MM.1S (cell line): ENCODE measurements around the gene PPFIA2.

ENCODE experiments used
- DNase-seq: peaks from one replicate; pipeline ENCODE4 v3.0.0-alpha.2; 2015
- H2AFZ ChIP-seq: fragments of 300-600 bp; sonication (generic); 2 replicates; pipeline ENCODE4 v1.6.0; 2016; ENCODE audit warnings: antibody characterized with exemption, low read length
- H3F3A ChIP-seq: fragments of 300-600 bp; sonication (generic); 2 replicates; pipeline ENCODE4 v1.6.1; 2016; ENCODE audit warnings: mild to moderate bottlenecking, antibody characterized with exemption, low read length, moderate library complexity, mixed read lengths; ENCODE audit not compliant: insufficient read depth
- H3K27ac ChIP-seq: fragments of 300-600 bp; sonication (generic); 2 replicates; pipeline ENCODE4 v1.5.1; 2016; ENCODE audit warnings: mild to moderate bottlenecking, low read length
- H3K27me3 ChIP-seq: fragments of 300-600 bp; sonication (generic); replicated peaks from 2 replicates; pipeline ENCODE4 v1.6.0; 2016; ENCODE audit warnings: low read length; ENCODE audit not compliant: insufficient read depth
- H3K36me3 ChIP-seq: fragments of 300-600 bp; sonication (generic); replicated peaks from 2 replicates; pipeline ENCODE4 v1.6.1; 2016; ENCODE audit warnings: mild to moderate bottlenecking, low read length, mixed read lengths; ENCODE audit not compliant: insufficient read depth
- H3K4me1 ChIP-seq: fragments of 300-600 bp; sonication (generic); 2 replicates; pipeline ENCODE4 v1.6.1; 2016; ENCODE audit warnings: low read length, mixed read lengths
- H3K4me2 ChIP-seq: fragments of 300-600 bp; sonication (generic); 2 replicates; pipeline ENCODE4 v1.6.0; 2016; ENCODE audit warnings: low read depth, low read length
- H3K4me3 ChIP-seq: fragments of 300-600 bp; sonication (generic); 2 replicates; pipeline ENCODE4 v1.5.1; 2016; ENCODE audit warnings: low read length, mixed read lengths
- H3K79me2 ChIP-seq: fragments of 300-600 bp; sonication (generic); 2 replicates; pipeline ENCODE4 v1.6.1; 2016; ENCODE audit warnings: mixed run types, low read length, mixed read lengths
- H3K9ac ChIP-seq: fragments of 300-600 bp; sonication (generic); 2 replicates; pipeline ENCODE4 v1.6.1; 2016; ENCODE audit warnings: low read length, mixed read lengths
- H3K9me2 ChIP-seq: fragments of 300-600 bp; sonication (generic); replicated peaks from 2 replicates; pipeline ENCODE4 v1.6.1; 2016; ENCODE audit warnings: mild to moderate bottlenecking, low read length, mixed read lengths; ENCODE audit not compliant: insufficient read depth
- H3K9me3 ChIP-seq: fragments of 300-600 bp; sonication (generic); replicated peaks from 2 replicates; pipeline ENCODE4 v1.6.1; 2016; ENCODE audit warnings: mild to moderate bottlenecking, low read length, mixed read lengths; ENCODE audit not compliant: insufficient read depth
- H4K20me1 ChIP-seq: fragments of 300-600 bp; sonication (generic); 2 replicates; pipeline ENCODE4 v1.6.1; 2016; ENCODE audit warnings: mild to moderate bottlenecking, low read length, moderate library complexity, mixed read lengths; ENCODE audit not compliant: insufficient read depth
- EZH2 ChIP-seq: fragments of 300-600 bp; sonication (generic); optimal IDR thresholded peaks from 2 replicates; pipeline ENCODE3; 2017; ENCODE audit warnings: low read depth, mild to moderate bottlenecking, antibody characterized with exemption, low read length, mixed read lengths
- EZH2phosphoT487 ChIP-seq: fragments of 300-600 bp; sonication (generic); IDR thresholded peaks from 2 replicates; pipeline ENCODE4 v1.6.1; 2018; ENCODE audit warnings: antibody characterized with exemption, low read length
- TF ChIP-seq, protein P1 (sequence below): fragments of 300-600 bp; sonication (generic); IDR thresholded peaks from 2 replicates; pipeline ENCODE4 v1.5.1; 2016; ENCODE audit warnings: antibody characterized with exemption, low read length, mixed read lengths

The PPFIA2 gene

DNA sequence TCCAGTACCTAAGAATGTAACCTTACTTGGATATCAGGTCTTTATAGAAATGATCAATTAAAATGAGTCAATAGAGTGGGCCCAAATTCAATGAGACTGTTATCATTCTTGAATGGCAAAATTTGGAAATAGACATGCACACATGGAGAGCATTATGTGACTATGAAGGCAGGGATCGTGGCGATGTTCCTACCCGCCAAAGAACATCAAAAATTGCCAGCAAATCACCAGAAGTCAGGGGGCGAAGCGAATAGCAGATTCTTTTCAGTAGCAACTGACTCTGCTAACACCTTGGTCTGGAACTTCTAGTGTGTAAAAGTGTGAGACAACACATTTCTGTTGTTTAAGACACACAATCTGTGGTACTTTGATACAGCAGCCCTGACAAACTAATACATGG lies 488.8 kb downstream of the PPFIA2 start:
- H2AFZ ChIP-seq = no peak overlapping the region
- no peak overlapping the region for H3K9ac ChIP-seq
- H3F3A ChIP-seq = no peaks in the 10 kb centered on the region
- no peaks in the 10 kb centered on the region for H3K79me2 ChIP-seq
- no peak overlapping the region for H3K4me2 ChIP-seq
- no peaks in the 10 kb centered on the region for H3K9me3 ChIP-seq
- H3K27me3 ChIP-seq = no peaks in the 10 kb centered on the region
- H3K4me3 ChIP-seq = no peak overlapping the region
- H3K4me1 ChIP-seq = no peaks in the 10 kb centered on the region
- no peak for DNase-seq
- no peaks in the 10 kb centered on the region for H3K36me3 ChIP-seq
- TF ChIP-seq EZH2 = no peak
- TF ChIP-seq, protein P1, sequence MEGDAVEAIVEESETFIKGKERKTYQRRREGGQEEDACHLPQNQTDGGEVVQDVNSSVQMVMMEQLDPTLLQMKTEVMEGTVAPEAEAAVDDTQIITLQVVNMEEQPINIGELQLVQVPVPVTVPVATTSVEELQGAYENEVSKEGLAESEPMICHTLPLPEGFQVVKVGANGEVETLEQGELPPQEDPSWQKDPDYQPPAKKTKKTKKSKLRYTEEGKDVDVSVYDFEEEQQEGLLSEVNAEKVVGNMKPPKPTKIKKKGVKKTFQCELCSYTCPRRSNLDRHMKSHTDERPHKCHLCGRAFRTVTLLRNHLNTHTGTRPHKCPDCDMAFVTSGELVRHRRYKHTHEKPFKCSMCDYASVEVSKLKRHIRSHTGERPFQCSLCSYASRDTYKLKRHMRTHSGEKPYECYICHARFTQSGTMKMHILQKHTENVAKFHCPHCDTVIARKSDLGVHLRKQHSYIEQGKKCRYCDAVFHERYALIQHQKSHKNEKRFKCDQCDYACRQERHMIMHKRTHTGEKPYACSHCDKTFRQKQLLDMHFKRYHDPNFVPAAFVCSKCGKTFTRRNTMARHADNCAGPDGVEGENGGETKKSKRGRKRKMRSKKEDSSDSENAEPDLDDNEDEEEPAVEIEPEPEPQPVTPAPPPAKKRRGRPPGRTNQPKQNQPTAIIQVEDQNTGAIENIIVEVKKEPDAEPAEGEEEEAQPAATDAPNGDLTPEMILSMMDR = no peak
- no peak for TF ChIP-seq EZH2phosphoT487
- no peak overlapping the region for H3K27ac ChIP-seq
- H4K20me1 ChIP-seq = no peaks in the 10 kb centered on the region
- no peaks in the 10 kb centered on the region for H3K9me2 ChIP-seq

DNA sequence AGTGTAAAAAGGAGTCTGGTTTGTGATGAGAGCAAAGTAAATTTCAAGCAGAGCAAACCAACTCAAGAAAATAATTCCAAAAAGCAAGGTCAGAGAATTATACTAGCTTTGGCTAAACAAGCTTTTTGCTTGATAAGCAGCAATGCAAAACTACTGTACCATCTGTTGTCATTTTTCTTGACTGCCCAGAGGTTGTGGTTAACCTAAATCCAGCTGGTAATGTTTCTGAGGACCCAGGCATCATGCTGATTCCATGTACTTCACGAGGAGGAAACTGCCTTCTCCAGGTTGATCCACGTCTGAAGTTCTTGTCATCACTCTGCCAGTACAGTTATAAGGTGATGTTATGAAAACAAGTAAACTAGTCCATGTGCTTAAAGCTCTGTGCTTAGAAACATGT lies 496.1 kb downstream of the PPFIA2 start:
- H3K27me3 ChIP-seq = no peaks in the 10 kb centered on the region
- H3K9me3 ChIP-seq = no peaks in the 10 kb centered on the region
- H3K4me3 ChIP-seq = no peak overlapping the region
- no peaks in the 10 kb centered on the region for H3K4me1 ChIP-seq
- no peaks in the 10 kb centered on the region for H3K36me3 ChIP-seq
- DNase-seq = no peak
- H2AFZ ChIP-seq = no peak overlapping the region
- no peaks in the 10 kb centered on the region for H3F3A ChIP-seq
- no peak overlapping the region for H3K9ac ChIP-seq
- TF ChIP-seq EZH2phosphoT487 (no peak), EZH2 (no peak)
- no peaks in the 10 kb centered on the region for H4K20me1 ChIP-seq
- H3K27ac ChIP-seq = no peak overlapping the region
- no peak overlapping the region for H3K4me2 ChIP-seq
- no peaks in the 10 kb centered on the region for H3K79me2 ChIP-seq
- H3K9me2 ChIP-seq = no peaks in the 10 kb centered on the region

DNA sequence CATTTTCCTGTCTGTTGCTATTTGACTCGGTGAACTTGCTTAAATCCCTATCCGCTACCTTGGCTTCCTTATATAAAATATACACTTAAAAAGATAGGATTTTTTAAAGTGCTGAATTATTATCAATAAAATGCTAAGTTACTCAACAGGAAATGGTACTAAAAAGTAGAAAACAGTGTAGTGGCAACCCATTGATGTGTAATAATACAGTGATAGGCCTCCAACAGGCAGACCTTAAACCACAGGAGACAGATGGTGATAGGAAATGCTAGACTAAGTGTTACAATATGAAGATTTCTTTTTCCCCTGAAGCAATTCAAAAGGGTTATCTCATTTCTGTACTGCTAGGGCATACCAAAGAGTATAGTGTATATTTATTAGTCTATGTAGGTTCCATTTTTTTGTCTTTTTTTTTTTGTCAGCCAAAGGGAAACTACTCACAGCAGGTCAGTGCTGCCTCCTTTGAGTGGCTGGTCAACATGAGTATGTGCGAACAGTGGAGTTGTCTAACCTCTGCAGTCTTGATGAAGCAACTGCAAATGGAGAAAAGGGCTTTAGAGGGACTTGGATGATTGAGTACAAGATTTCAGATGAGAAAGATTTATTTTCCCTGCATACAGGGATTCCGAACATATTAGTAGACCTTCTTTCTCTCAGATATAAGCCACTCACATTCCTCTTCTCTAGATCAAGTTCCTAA lies 497.5 kb downstream of the PPFIA2 start:
- Histone ChIP-seq H3F3A (no peaks in the 10 kb centered on the region), H3K27ac (no peak overlapping the region), H3K4me1 (no peaks in the 10 kb centered on the region), H3K4me2 (no peak overlapping the region), H3K79me2 (no peaks in the 10 kb centered on the region), H3K9ac (no peak overlapping the region), H3K9me2 (no peaks in the 10 kb centered on the region), H2AFZ (no peak overlapping the region), H3K4me3 (no peak overlapping the region), H3K36me3 (no peaks in the 10 kb centered on the region), H3K9me3 (no peaks in the 10 kb centered on the region), H3K27me3 (no peaks in the 10 kb centered on the region), H4K20me1 (no peaks in the 10 kb centered on the region)
- no peak for DNase-seq
- TF ChIP-seq EZH2 = no peak

DNA sequence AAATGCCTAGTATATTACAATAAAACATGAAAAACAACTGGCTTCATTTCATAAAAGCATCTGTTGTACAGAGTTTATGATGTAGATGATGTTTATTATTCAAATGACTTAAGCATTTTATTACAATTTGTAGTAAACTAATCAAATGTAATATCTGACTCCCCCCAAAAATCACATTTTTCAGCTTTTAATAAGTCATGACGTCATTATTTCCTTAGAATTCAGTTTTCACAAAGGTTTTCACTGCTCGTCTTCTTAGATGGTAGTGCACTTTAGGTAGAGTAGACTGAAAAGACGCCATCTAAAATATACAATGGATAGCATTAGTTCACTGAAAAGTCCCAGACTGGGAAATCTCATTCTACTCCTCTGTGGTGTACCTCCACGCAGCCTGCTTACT lies 499.8 kb downstream of the PPFIA2 start:
- no peak for DNase-seq
- H3K79me2 ChIP-seq = no peaks in the 10 kb centered on the region
- H3K9ac ChIP-seq = no peak overlapping the region
- H3K9me3 ChIP-seq = no peaks in the 10 kb centered on the region
- TF ChIP-seq, protein P1 = no peak
- no peak for TF ChIP-seq EZH2
- TF ChIP-seq EZH2phosphoT487 = no peak
- H3K4me1 ChIP-seq = no peaks in the 10 kb centered on the region
- no peak overlapping the region for H2AFZ ChIP-seq
- H3K27ac ChIP-seq = no peak overlapping the region
- H4K20me1 ChIP-seq = no peaks in the 10 kb centered on the region
- H3K9me2 ChIP-seq = no peaks in the 10 kb centered on the region
- no peaks in the 10 kb centered on the region for H3F3A ChIP-seq
- no peak overlapping the region for H3K4me3 ChIP-seq
- H3K27me3 ChIP-seq = no peaks in the 10 kb centered on the region
- H3K36me3 ChIP-seq = no peaks in the 10 kb centered on the region
- H3K4me2 ChIP-seq = no peak overlapping the region
